Central memory CD4-positive, alpha-beta T cell (primary cell): Measurements from ENCODE around the gene SAFB.

Experiments
- DNase-seq: peaks from one replicate; pipeline ENCODE4 v3.0.0; 2022

SAFB gene

GRCh38 chr19:5628461-5628860, 5.6 kb downstream of the SAFB start:
- DNase-seq = no peak

GRCh38 chr19:5628919-5629481, 6.1 kb downstream of the SAFB start:
- no peak for DNase-seq

GRCh38 chr19:5631567-5632240, 8.8 kb downstream of the SAFB start:
- DNase-seq = no peak

- no peak for DNase-seq
Measured at GRCh38 chr19:5632241-5632612, 9.3 kb downstream of the SAFB start.

- no peak for DNase-seq
Measured at GRCh38 chr19:5632657-5633056, 9.8 kb downstream of the SAFB start.

- DNase-seq = no peak
Measured at GRCh38 chr19:5635427-5635826, 12.5 kb downstream of the SAFB start.

GRCh38 chr19:5637971-5638370, 15.1 kb downstream of the SAFB start:
- DNase-seq = no peak

GRCh38 chr19:5641171-5641570, 18.3 kb downstream of the SAFB start:
- DNase-seq = no peak

GRCh38 chr19:5642204-5642603, 19.3 kb downstream of the SAFB start:
- DNase-seq = no peak

GRCh38 chr19:5643060-5643459, 20.2 kb downstream of the SAFB start:
- no peak for DNase-seq

GRCh38 chr19:5644037-5644436, 21.2 kb downstream of the SAFB start:
- no peak for DNase-seq

- no peak for DNase-seq
Measured at GRCh38 chr19:5645409-5645808, 22.5 kb downstream of the SAFB start.

- DNase-seq = no peak
Measured at GRCh38 chr19:5646703-5647102, 23.8 kb downstream of the SAFB start.

GRCh38 chr19:5648464-5648863, 25.6 kb downstream of the SAFB start:
- DNase-seq = no peak

GRCh38 chr19:5651361-5651760, 28.5 kb downstream of the SAFB start:
- no peak for DNase-seq

GRCh38 chr19:5652261-5652660, 29.4 kb downstream of the SAFB start:
- DNase-seq = no peak

- no peak for DNase-seq
Measured at GRCh38 chr19:5654931-5655330, 32.0 kb downstream of the SAFB start.

GRCh38 chr19:5655412-5655811, 32.5 kb downstream of the SAFB start:
- no peak for DNase-seq

- no peak for DNase-seq
Measured at GRCh38 chr19:5661483-5661882, 38.6 kb downstream of the SAFB start.

- no peak for DNase-seq
Measured at GRCh38 chr19:5663904-5664303, 41.0 kb downstream of the SAFB start.

GRCh38 chr19:5664515-5664914, 41.6 kb downstream of the SAFB start:
- DNase-seq = no peak

GRCh38 chr19:5665781-5666513, 43.1 kb downstream of the SAFB start:
- DNase-seq = no peak

- DNase-seq = no peak
Measured at GRCh38 chr19:5666921-5667610, 44.2 kb downstream of the SAFB start.
